Retinal pigment epithelial cell (primary cell): ENCODE data around the gene CCDC50.

Experiments
- DNase-seq: peaks from one replicate; pipeline ENCODE4 v3.0.0-alpha.2; 2010; ENCODE audit warnings: low read depth
- H3K4me3 ChIP-seq: 2 replicates; pipeline ENCODE4 v1.5.1; 2011; ENCODE audit warnings: mild to moderate bottlenecking, low read length, control low read depth, moderate library complexity
- CTCF ChIP-seq: conservative IDR thresholded peaks from 2 replicates; pipeline ENCODE4 v1.5.1; 2011; ENCODE audit warnings: low read depth, low read length, control low read depth, inconsistent platforms

CCDC50 gene

DNA sequence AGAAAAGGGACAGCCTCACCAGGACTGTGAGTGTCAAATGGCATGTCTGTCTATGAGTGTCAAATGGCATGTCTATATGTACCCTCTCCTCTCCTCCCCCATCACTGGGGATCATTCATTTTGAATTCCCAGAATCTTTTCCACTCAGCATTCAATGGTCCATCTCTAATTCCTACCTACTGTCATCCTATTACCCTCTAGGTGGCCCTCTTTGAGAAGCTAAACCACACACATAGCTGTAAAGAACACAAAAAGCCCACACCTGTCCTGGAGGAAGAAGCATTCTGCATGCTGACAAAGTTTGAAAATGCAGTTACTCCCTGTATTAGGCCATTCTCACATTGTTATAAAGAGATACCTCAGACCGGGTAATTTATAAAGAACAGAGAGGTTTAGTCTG, 85.5 kb downstream of the CCDC50 start:
- TF ChIP-seq CTCF = no peak
- no peak for DNase-seq
- H3K4me3 ChIP-seq = no peak overlapping the region

DNA sequence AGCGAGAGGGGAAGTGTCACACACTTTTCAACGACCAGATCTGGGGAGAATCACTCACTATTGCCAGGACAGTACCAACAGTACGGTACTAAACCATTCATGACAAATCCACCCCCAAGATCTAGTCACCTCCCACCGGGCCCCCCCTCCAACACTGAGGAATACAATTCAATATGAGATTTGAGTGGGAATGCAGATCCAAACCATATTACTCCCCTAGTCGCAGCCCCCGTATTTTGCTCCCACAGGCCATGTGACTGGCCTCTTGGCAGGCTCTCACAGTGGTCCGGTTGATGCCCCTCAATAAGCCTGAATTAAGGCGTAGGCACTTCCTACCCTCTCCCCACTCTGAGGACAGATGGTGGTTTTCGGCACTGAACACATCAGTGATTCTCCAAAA, 86.4 kb downstream of the CCDC50 start:
- TF ChIP-seq CTCF = no peak
- DNase-seq = no peak
- no peak overlapping the region for H3K4me3 ChIP-seq

- TF ChIP-seq CTCF = no peak
- DNase-seq = no peak
Observed at GRCh38 chr3:191417457-191417729, 88.2 kb downstream of the CCDC50 start.

DNA sequence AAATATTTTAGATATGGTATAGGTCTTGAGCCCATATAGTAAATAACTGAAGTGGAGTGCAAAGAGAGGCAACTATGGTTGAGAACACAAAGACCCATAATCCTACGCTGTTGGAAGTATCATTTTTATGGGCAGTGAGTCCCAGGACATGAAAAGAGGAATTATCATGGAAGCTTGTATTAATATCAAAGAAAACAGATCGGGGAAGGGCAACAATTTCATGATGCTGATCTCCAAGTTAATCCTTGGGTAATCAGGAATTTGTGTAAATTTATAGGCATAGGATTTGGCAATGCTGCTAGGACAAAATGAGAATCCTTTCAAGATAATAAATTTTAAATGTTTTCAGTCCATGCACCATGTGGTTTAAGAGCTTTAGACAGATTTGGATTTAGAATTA, 91.6 kb downstream of the CCDC50 start:
- TF ChIP-seq CTCF = no peak
- no peak overlapping the region for H3K4me3 ChIP-seq
- no peak for DNase-seq

More at GRCh38 chr3:191417457-191417729, 88.2 kb downstream of the CCDC50 start:
- no peak overlapping the region for H3K4me3 ChIP-seq

DNA sequence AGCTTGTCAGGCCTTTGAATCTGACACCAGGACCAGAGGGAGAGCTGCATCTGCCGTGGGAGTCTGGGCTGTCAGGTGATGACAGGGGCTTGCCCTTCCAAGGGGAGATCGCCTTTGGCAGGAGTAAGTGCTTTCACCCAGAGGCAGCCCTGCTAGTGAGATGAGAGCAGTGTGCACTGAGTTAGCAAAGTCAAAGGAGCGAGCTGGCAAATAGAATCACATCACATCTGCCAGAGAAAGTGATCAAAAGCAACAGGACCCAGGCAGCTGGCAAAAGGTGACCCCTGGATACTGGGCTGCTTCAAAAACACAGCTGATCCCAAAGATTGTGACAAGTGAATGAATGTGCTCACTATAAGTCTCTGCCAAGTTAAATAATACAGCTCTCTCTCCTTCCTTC, 95.7 kb downstream of the CCDC50 start:
- DNase-seq = no peak
- no peak for TF ChIP-seq CTCF

DNA sequence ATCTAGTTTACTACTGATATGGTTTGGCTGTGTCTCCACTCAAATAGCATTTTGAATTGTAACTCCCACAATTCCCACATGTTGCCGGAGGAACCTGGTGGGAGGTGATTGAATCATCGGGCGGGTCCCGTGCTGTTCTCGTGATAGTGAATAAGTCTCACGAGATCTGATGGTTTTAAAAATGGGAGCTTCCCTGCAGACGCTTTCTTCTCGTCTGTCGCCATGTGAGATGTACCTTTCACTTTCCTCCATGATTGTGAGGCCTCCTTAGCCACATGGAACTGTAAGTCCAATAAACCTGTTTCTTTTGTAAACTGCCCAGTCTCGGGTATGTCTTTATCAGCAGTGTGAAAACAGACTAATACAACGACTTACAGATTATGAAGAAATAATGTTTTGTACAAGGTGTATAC, 96.1 kb downstream of the CCDC50 start:
- DNase-seq = no peak
- no peak for TF ChIP-seq CTCF
- peak overlapping the region; percentile 25 for H3K4me3 ChIP-seq

More for the DNA sequence above, 95.7 kb downstream of the CCDC50 start:
- H3K4me3 ChIP-seq = no peak overlapping the region

GRCh38 chr3:191426311-191426710, 97.1 kb downstream of the CCDC50 start:
- no peak for DNase-seq
- TF ChIP-seq CTCF = no peak
- H3K4me3 ChIP-seq = no peak overlapping the region
